NCI-H446 (cell line): ENCODE results near the gene EYS.

Source experiments
- DNase-seq, 2 experiments: peaks; one replicate each; lab custom pipeline; 2025; lab: John Stamatoyannopoulos, UW

EYS gene

DNA sequence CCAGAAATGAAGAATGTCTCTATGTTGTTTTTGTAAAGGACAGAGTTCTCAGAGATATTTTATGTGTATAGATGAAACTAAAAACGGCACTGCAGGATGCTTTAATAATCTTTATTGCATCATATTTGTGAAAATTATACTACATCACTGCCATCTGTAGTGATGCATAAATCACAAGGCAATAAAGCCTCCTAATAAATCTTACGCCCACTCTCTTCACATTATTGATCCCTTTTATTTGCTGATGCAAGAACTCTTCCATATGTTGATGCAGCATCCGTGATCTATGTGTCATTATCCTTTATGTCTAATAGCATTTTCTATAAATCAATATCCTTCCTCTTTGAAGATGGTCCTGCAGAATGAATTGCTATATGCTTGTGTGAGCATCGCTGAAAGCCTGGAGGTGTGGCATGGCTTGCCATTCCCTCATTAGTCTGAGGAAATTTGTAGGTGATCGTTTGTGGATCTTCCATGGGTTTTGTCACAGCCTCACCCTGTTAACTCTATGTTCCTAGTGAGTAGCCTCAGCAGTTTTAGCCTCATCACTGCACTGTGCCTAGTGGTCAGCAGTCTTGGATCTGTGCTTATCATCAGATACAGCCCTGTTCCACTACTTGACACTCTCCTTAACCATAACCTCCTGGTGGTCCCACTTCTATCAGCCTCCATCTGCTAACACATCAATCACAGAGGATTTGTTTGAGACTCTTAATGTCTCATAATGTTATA, 983.5 kb downstream of the EYS start:
- no peak for DNase-seq

GRCh38 chr6:64721865-64722264, 985.2 kb downstream of the EYS start:
- no peak for DNase-seq

- DNase-seq = no peak
Observed at GRCh38 chr6:64717281-64717680, 989.7 kb downstream of the EYS start.

GRCh38 chr6:64715624-64716023, 991.4 kb downstream of the EYS start:
- no peak for DNase-seq

DNA sequence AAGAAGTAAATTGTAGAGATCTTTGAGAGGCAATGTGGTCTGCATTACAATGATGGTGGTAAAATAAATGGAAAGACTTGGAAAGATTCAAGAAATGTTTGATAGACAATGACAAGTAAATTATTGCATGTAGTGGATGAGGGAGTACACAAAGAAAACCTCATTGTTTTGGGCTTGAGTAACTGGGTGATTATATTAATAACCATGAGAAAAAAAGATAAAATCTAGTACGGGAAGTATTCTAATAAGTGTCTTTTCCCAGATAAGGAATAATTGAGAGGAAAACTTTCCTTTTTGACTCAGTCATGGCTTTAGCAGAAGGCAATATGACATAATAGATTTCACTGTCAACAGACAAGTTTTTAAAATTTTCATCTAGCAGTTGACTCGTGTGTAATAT, 993.0 kb downstream of the EYS start:
- DNase-seq = no peak

DNA sequence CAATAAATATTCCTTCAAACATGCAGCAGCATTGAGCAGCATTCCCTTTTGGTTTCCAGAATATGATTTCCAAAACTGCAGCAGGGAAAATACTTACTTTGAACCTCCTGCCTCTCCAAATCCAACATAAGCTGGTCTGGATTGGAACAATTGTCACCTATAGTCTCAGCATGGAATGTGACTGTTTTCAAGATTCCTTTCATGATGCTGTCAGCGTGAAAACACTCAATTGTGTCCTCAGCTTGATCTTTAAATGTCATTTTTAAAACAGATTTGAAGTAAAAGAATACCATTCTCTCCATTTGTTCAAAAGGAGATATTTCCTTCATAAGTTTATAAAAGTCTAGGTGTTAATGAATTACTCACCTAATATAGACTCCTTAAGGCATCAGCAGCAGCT, 993.9 kb downstream of the EYS start:
- DNase-seq = no peak

DNA sequence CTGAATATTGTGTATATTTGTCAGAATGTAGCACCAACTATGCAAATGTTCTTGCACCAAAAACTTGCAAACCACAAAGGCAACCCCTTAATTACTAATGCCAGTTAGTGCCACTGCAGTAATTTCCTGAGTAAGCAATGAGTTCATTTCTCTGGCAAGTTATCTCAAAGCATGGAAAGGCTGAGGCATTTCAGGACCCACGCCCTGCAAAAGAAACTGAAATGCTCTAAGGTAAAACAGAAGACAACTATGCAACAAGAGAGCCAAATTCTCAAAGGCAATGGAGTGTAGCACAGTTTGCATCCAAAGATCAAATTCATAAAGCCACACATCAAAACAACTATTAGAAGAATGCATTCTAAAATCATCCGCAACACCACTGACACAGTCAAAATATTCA, 994.4 kb downstream of the EYS start:
- DNase-seq = no peak

DNA sequence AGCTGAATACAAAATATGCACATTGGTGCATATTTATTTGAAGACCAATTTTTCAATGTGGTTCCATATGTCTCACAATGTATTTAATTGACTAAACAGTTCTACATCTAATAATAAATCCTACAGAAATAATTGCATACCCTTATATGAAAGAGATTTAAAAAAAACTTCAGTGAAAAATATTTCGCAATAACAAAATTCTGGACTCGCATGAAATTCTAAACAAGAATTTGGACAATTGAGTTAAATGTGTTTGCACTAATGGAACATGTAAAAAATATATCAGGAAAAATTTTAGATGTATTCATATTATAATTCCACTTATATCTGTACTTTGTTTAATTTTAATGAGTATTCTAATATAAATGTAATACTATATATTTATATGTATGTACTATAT, 1003.1 kb downstream of the EYS start:
- DNase-seq = no peak

DNA sequence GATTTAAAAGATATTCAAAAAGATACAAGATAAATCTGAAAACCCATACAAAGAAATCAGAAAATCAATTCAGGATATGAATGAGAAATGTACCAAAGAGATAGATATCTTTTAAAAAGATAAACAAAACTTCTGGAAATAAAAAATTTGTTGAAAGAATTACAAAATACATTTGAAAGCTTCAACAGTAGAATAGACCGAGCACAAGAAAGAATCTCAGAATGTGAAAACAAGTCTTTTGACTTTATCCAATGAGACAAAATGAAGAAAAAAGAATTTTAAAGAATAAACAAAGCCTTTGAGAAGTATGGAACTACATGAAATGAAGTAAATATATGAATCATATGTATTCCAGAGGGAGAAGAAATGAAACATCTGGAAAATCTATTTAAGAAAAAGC, 1011.0 kb downstream of the EYS start:
- no peak for DNase-seq

DNA sequence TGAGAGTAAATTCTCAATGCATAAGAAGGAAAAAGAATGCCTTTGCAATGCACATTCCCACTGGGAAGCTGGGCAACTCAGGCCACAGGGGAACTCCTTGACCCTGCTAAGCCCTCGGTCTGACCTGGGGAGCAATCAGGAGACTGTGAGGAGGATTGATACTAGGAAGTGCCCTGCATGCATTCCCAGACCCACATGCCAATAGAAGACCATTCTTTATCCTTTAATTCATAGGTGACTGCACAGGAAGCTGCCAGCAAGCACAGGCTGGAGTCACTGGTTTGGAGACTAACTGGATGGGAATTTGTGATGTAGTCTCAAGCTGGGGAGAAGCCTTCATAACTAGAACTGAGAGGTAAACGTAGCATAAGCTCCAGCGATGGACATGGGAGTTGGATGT, 1012.7 kb downstream of the EYS start:
- no peak for DNase-seq

DNA sequence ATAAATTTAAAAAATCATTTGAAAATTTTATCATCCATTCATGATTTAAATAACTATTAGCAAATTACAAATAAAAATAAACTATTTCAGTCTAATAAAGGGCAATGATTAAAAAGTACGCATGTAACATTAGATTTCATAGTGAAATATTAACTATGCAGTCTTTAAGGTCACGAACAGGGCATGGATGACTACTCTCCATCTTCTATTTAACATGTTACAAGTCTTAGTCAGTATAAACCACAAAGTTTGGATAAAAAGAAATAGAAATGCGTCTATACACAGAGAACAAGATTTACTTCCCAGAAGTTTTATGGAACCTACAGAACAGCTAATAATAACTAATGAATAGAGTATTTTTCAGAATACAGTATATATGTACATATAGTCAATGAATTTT, 1016.0 kb downstream of the EYS start:
- DNase-seq = no peak

- DNase-seq = no peak
Observed at GRCh38 chr6:64685401-64685800, 1021.6 kb downstream of the EYS start.

DNA sequence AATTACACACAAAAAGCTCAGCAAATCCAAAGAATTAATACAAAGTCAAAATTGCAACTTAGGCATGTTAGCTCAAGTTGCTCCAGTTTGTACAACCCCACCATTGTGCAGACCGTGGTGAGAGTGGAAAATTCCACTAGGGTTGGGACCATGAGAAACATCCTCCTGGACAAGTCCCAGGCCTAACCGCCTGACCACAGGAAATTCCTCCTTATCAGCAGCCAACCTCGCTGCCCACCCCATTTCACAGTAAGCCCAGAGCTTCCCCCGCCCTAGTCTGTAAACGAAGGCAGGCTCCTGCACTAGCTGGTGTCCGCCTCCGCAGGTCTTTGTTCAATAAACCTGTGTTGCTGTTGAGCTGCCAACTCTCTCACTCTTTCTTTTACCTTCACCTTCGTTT, 1023.3 kb downstream of the EYS start:
- DNase-seq = no peak

DNA sequence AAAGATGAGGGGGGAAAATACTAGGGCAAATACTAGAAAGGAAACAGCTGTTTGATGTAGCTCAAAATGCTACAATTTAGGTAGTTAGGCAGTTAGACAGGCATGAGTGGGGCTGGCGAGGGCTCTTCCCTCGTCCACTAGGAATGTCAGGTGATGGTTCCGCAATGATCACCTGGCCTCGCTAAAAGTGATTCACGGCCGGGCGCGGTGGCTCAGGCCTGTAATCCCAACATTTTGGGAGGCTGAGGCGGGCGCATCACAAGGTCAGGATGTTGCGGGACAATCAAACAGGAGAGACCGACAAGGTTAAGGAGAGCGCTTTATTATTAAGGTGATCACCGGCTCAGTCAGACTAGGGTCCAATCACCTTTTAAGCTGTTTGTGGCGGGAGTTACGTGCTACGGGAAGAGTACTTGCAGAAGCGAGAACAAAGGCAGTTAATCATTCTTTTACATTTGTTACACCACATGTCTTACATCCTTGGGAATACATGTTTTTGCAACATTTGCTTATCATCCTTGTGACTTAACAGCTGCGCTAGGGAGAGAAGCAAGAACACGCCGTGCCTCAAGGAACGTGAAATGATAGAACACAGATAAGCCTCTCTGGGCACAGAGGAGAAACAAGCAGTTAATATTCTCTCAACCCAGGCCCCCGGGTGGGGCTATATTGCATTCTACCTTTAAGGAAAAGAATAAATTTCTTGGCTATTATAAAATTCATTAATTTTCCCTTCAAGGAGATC, 1025.4 kb downstream of the EYS start:
- no peak for DNase-seq

DNA sequence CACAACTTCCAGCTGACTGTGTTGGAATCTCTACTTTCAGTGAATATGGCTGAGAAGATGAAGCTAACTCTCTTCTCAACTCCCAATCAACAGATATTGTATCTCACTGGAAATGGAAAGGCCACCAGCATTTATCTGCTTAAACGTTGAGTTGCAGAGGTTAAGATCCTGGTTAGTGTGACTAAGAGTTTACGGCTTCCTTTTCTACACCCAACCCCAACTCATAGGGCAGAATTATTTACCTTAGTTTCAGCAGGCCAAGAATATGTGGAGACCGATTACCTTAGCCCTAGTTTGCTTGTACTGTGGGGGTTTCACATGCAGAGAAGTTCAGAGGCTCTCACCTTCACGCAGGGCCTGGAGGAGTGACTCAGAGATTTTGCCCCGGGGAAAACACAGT, 1026.6 kb downstream of the EYS start:
- no peak for DNase-seq

DNA sequence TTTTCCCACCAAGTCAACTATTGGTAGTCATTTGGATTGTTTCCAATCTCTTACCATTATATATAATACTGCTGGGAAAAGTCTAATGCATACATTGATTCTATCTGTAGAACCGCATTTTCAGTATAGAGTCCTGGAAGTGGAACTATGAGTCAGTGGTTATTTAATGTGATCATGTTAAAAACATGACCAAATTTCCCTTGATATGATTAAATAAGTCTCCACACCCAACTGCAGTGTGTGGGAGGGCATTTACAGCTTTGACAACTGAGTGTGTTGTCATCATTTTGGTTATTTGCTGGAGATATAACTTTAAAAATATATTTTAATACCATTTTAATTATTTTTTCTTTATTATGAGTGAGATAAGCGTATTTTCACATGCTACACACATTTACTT, 1027.6 kb downstream of the EYS start:
- no peak for DNase-seq

- no peak for DNase-seq
Observed at GRCh38 chr6:64672651-64673050, 1034.4 kb downstream of the EYS start.

DNA sequence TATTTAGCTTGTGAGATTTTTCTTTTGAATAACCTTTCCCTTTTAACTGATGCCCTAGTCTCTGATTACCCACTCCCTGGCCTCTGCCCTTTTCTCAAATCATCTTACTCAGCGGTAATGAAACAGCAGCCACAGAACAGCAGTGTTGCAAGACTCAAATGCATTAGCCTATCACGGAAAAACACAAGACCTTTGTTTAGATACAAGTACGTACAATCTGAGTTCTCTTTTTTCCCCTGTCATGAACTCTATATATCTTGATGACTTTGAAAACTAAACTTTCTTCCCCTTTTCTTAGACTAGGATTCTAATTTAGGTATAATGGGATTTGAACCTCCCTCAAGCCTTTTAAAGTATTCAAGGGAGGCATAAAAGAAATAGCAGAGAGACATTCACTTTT, 1034.9 kb downstream of the EYS start:
- DNase-seq = no peak

DNA sequence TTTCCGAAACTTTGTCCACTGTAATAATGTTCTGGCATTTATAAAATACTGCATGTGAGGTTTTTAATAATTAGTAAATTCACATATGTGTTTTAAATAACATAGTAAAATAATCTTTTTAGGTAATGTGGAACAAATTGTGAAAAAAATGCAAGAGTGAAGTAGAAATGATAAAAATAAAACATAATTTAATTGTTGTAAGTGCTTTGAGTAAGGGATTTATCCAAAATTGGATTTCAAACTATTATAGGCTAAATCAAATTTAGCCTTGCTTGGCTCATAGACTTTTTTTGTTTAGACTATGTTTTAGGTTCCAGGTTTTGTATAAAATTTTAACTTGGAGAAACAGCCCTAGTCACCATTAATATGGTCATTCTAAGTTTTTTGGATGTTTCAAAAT, 1041.9 kb downstream of the EYS start:
- DNase-seq = no peak

- DNase-seq = no peak
Observed at GRCh38 chr6:64664480-64664879, 1042.5 kb downstream of the EYS start.

GRCh38 chr6:64644024-64644423, 1063.0 kb downstream of the EYS start:
- no peak for DNase-seq

DNA sequence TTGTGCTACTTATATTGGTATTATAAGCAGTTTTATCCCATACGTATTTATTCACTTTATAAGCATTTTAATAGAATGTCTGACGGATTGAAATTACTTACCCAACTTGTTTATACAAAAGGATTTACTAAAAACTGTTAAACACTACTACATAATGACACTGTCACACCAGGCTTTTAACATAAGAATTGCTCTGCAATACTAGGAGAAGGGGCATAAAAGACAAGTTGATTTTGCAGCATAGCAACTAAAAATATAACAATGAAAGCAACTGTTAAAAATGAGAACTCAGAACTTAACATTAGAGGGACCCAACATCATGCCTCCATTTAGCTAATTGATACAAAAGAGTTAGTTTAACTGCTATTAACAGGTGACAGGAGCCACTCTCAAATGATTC, 1076.1 kb downstream of the EYS start:
- no peak for DNase-seq

GRCh38 chr6:64622944-64623343, 1084.1 kb downstream of the EYS start:
- no peak for DNase-seq

GRCh38 chr6:64602993-64603392, 1104.0 kb downstream of the EYS start:
- DNase-seq = no peak
